HCT116 (cell line): Measurements from ENCODE around the gene TTYH3. TPM values are rescaled to one million over a fixed set of nuclear protein-coding genes. Genes with fewer than 3 reads are reported as not detected.

Experiments used
- ATAC-seq: fragments of 200-7000 bp; cut with Tn5 transposase; 2 replicates; pipeline ENCODE4 v1.9.1; 2020; ENCODE audit warnings: mild to moderate bottlenecking, moderate library complexity
- BruUV-seq: library from RNA; stranded (reverse); fragments of 400-500 nt; replicated peaks from 2 replicates; lab custom pipeline; 2021; lab: Mats Ljungman, UMichigan
- CTCF ChIA-PET: fragments of 300-600 bp; sonication (Branson Sonifier 250); formaldehyde crosslinking; loops from one replicate; lab custom pipeline; 2021; ENCODE audit warnings: antibody characterized with exemption; lab: Charles Lee
- POLR2A ChIA-PET: fragments of 300-600, 350-600 bp; sonication (Branson Sonifier 250); formaldehyde crosslinking; loops from one replicate; lab custom pipeline; 2021; ENCODE audit warnings: antibody characterized with exemption; lab: Charles Lee
- RAD21 ChIA-PET, 2 experiments: fragments of 300-600 bp; sonication (Branson Sonifier 250); formaldehyde crosslinking; loops; one replicate each; lab custom pipeline; 2023; ENCODE audit warnings: low total read pairs in 2 of 2; ENCODE audit not compliant: uncharacterized antibody in 2 of 2, unreplicated experiment in 2 of 2, low non-redundant PET in 1 of 2; lab: Charles Lee
- DNase-seq: peaks from one replicate; pipeline ENCODE4 v3.0.0-alpha.2; 2010; ENCODE audit warnings: low read depth, low spot score
- H2AFZ ChIP-seq: fragments of 200-600 bp; shearing (Covaris generic), sonication (generic); 2 replicates; pipeline ENCODE4 v1.6.1; 2017; ENCODE audit warnings: low read depth, mixed run types, mixed read lengths, antibody characterized with exemption, low read length; ENCODE audit not compliant: poor library complexity, severe bottlenecking
- H3K27ac ChIP-seq: 2 replicates; pipeline ENCODE4 v1.5.1; 2012; ENCODE audit warnings: low read depth, low read length
- H3K27me3 ChIP-seq: fragments of 200-600 bp; sonication (generic); 2 replicates; pipeline ENCODE4 v1.6.1; 2016; ENCODE audit warnings: mixed run types, low read length, mixed read lengths; ENCODE audit not compliant: insufficient read depth
- H3K36me3 ChIP-seq, 2 experiments: fragments of 200-500 bp in 1 of 2; fragments of 200-600 bp in 1 of 2; sonication (Bioruptor generic) in 1 of 2; sonication (generic) in 1 of 2; 2 replicates each; pipeline versions ENCODE4 v1.5.1 to v1.6.1; 2014 to 2016; ENCODE audit warnings: low read length in 2 of 2, inconsistent platforms in 1 of 2, mixed read lengths in 1 of 2, mixed run types in 1 of 2; ENCODE audit not compliant: insufficient read depth in 2 of 2, control insufficient read depth in 1 of 2
- H3K4me1 ChIP-seq, 2 experiments: fragments of 200-600 bp in 1 of 2; sonication (generic) in 1 of 2; 2 replicates each; pipeline versions ENCODE4 v1.5.1 to v1.6.1; 2012 to 2017; ENCODE audit warnings: low read length in 2 of 2, inconsistent platforms in 1 of 2, mild to moderate bottlenecking in 1 of 2, mixed read lengths in 1 of 2, mixed run types in 1 of 2, moderate library complexity in 1 of 2; ENCODE audit not compliant: insufficient read depth in 2 of 2, control insufficient read depth in 1 of 2
- H3K4me2 ChIP-seq: fragments of 200-600 bp; sonication (generic); 2 replicates; pipeline ENCODE4 v1.6.1; 2017; ENCODE audit warnings: mixed run types, low read length, mixed read lengths
- H3K4me3 ChIP-seq, 2 experiments: fragments of 200-600 bp in 1 of 2; sonication (generic) in 1 of 2; replicated peaks in 1 of 2; 2 replicates each; pipeline ENCODE4 v1.5.1; 2011 to 2016; ENCODE audit warnings: low read length in 2 of 2, control low read depth in 1 of 2, low read depth in 1 of 2, mild to moderate bottlenecking in 1 of 2, mixed read lengths in 1 of 2, mixed run types in 1 of 2
- H3K79me2 ChIP-seq: fragments of 200-600 bp; sonication (generic); 2 replicates; pipeline ENCODE4 v1.6.1; 2017; ENCODE audit warnings: mild to moderate bottlenecking, mixed run types, low read length, moderate library complexity, mixed read lengths; ENCODE audit not compliant: insufficient read depth
- H3K9ac ChIP-seq: fragments of 200-600 bp; sonication (generic); 2 replicates; pipeline ENCODE4 v1.6.1; 2016; ENCODE audit warnings: low read length, mixed read lengths
- H3K9me2 ChIP-seq: fragments of 200-600 bp; sonication (generic), shearing (Covaris generic); 2 replicates; pipeline ENCODE4 v1.6.1; 2017; ENCODE audit warnings: mixed run types, mild to moderate bottlenecking, moderate library complexity; ENCODE audit not compliant: insufficient read depth
- H3K9me3 ChIP-seq, 2 experiments: fragments of 200-500 bp in 1 of 2; fragments of 200-600 bp in 1 of 2; sonication (Bioruptor generic) in 1 of 2; sonication (generic) in 1 of 2; 2 replicates each; pipeline ENCODE4 v1.6.1; 2014 to 2017; ENCODE audit warnings: low read length in 2 of 2, mixed read lengths in 2 of 2, inconsistent platforms in 1 of 2, low read depth in 1 of 2, mild to moderate bottlenecking in 1 of 2, mixed run types in 1 of 2, moderate library complexity in 1 of 2; ENCODE audit not compliant: control insufficient read depth in 1 of 2, insufficient read depth in 1 of 2
- H4K20me1 ChIP-seq: fragments of 200-600 bp; sonication (generic), shearing (Covaris generic); 2 replicates; pipeline ENCODE4 v1.6.1; 2017; ENCODE audit warnings: mixed run types, mild to moderate bottlenecking, moderate library complexity; ENCODE audit not compliant: insufficient read depth
- EGR1 ChIP-seq: IDR thresholded peaks from 2 replicates; pipeline ENCODE4 v1.6.1; 2012; ENCODE audit warnings: low read depth
- ELF1 ChIP-seq: IDR thresholded peaks from 2 replicates; pipeline ENCODE4 v1.6.1; 2012; ENCODE audit warnings: low read depth, borderline replicate concordance
- EZH2phosphoT487 ChIP-seq: fragments of 200-600 bp; IDR thresholded peaks from 2 replicates; pipeline ENCODE4 v1.6.1; 2018; ENCODE audit warnings: antibody characterized with exemption, borderline replicate concordance
- JUND ChIP-seq: IDR thresholded peaks from 2 replicates; pipeline ENCODE4 v1.6.1; 2012
- TCF7L2 ChIP-seq: IDR thresholded peaks from 2 replicates; pipeline ENCODE4 v1.7.0; 2011; ENCODE audit warnings: borderline replicate concordance, inconsistent platforms; ENCODE audit not compliant: insufficient read depth, insufficient read length; ENCODE audit errors: extremely low read depth
- ZFX ChIP-seq: fragments of 450-650 bp; IDR thresholded peaks from 2 replicates; pipeline ENCODE4 v1.6.1; 2017
- ZNF274 ChIP-seq: fragments of 200-500 bp; sonication (Bioruptor generic); IDR thresholded peaks from 2 replicates; pipeline ENCODE4 v1.6.1; 2014; ENCODE audit warnings: mild to moderate bottlenecking, low read depth, low read length, inconsistent platforms
- intact Hi-C: fragments of 100-400 bp; cut with micrococcal nuclease; formaldehyde crosslinking; loops from 2 replicates; pipeline ENCODE4 v1.10.0; 2022
- total RNA-seq: library from RNA; stranded (reverse); gene quantifications from one replicate; pipeline ENCODE4 v1.2.1, GENCODE V29; 2021; ENCODE audit not compliant: unreplicated experiment
- TF ChIP-seq, protein P1 (sequence below): IDR thresholded peaks from 2 replicates; pipeline ENCODE4 v1.6.1; 2012
- TF ChIP-seq, protein P2 (sequence below): IDR thresholded peaks from 2 replicates; pipeline ENCODE4 v1.6.1; 2012; ENCODE audit warnings: low read depth

The TTYH3 gene
- total RNA-seq, 1 experiment from 2014 or later, result 40.3 TPM

DNA sequence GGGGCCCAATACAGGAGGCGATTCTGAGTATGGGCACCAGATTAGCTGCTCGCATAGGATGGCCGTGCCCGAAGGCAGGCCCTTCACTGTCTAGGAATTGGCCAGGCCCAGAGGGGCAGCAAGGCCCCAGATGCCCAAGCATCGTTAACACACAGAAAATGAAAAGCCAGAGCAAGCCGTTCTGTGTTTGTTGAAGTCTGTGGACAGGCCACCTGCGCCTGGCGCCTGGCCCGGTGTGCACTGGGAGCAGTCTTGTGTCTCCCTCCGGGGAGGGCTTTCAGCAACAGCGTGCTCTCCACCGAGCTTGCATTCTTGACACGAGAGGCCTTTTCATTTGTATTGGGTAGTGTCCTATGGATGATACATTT lies 34.5 kb upstream of the TTYH3 start:
- ChIA-PET CTCF (no interaction called here), POLR2A (no interaction called here), RAD21 (no interaction called here)
- intact Hi-C loops, result no loop called here
- Histone ChIP-seq H3K4me2 (no peak overlapping the region), H3K4me1 (no peaks in the 10 kb centered on the region), H3K4me3 (no peak overlapping the region), H4K20me1 (no peaks in the 10 kb centered on the region), H3K79me2 (no peaks in the 10 kb centered on the region), H3K27ac (no peak overlapping the region), H3K9me3 (no peaks in the 10 kb centered on the region), H3K9ac (no peak overlapping the region), H3K36me3 (peaks cover 6 to 8% of the 10 kb centered on the region in 2 experiments; a peak in 2 of 4 replicates), H3K27me3 (no peaks in the 10 kb centered on the region), H3K9me2 (no peaks in the 10 kb centered on the region), H2AFZ (no peak overlapping the region)
- no TSS peak for BruUV-seq
- DNase-seq (no peak), ATAC-seq (no peak)
- TF ChIP-seq, protein P1, sequence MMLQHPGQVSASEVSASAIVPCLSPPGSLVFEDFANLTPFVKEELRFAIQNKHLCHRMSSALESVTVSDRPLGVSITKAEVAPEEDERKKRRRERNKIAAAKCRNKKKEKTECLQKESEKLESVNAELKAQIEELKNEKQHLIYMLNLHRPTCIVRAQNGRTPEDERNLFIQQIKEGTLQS, result no peak
- TF ChIP-seq TCF7L2 (no peak), EZH2phosphoT487 (no peak), JUND (no peak), ELF1 (no peak), EGR1 (no peak), ZNF274 (no peak)

DNA sequence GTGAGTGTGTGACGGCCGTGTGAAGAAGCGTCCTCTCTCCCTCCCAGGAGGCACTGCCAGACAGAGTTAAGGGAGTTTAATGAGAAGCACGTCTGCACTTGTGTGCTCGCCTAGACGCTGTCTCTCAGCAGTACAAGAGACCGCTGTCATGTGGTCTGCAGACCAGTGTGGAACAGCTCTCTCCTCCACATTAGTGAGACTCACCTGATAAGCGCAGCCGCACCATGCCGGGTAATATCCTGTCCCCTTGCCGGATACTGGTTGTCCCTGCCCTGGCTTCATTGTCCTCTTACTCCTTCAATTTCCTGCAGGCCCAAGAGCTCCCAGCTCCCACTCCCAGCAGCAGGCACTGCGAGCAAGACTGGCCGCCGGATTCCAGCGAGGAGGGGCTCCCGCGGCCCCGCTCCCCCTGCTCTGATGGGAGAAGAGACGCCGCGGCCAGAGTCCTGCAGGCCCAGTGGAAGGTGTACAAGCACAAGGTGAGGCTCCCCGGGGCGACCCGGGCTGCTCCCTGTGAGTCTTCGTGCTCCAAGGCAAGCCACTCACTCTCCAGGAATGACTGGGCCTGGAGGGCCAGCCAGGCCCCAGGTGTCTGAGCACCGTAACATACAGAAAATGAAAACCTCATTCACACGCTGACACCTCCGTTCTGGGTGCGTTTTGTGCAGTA lies 33.5 kb upstream of the TTYH3 start:
- ATAC-seq, result no peak
- ChIA-PET POLR2A (no interaction called here), CTCF (no interaction called here)

More for the DNA sequence above, 33.5 kb upstream of the TTYH3 start:
- Histone ChIP-seq H3K9me2 (no peaks in the 10 kb centered on the region), H3K79me2 (no peaks in the 10 kb centered on the region), H2AFZ (no peak overlapping the region), H3K27me3 (no peaks in the 10 kb centered on the region), H3K27ac (no peak overlapping the region), H3K4me3 (no peak overlapping the region), H3K36me3 (peaks cover 6 to 8% of the 10 kb centered on the region in 2 experiments; a peak in 2 of 4 replicates), H3K4me1 (no peaks in the 10 kb centered on the region), H3K9ac (no peak overlapping the region), H4K20me1 (no peaks in the 10 kb centered on the region), H3K4me2 (no peak overlapping the region), H3K9me3 (no peaks in the 10 kb centered on the region)
- BruUV-seq, result no TSS peak
- TF ChIP-seq ZFX, result no peak
- TF ChIP-seq, protein P2, sequence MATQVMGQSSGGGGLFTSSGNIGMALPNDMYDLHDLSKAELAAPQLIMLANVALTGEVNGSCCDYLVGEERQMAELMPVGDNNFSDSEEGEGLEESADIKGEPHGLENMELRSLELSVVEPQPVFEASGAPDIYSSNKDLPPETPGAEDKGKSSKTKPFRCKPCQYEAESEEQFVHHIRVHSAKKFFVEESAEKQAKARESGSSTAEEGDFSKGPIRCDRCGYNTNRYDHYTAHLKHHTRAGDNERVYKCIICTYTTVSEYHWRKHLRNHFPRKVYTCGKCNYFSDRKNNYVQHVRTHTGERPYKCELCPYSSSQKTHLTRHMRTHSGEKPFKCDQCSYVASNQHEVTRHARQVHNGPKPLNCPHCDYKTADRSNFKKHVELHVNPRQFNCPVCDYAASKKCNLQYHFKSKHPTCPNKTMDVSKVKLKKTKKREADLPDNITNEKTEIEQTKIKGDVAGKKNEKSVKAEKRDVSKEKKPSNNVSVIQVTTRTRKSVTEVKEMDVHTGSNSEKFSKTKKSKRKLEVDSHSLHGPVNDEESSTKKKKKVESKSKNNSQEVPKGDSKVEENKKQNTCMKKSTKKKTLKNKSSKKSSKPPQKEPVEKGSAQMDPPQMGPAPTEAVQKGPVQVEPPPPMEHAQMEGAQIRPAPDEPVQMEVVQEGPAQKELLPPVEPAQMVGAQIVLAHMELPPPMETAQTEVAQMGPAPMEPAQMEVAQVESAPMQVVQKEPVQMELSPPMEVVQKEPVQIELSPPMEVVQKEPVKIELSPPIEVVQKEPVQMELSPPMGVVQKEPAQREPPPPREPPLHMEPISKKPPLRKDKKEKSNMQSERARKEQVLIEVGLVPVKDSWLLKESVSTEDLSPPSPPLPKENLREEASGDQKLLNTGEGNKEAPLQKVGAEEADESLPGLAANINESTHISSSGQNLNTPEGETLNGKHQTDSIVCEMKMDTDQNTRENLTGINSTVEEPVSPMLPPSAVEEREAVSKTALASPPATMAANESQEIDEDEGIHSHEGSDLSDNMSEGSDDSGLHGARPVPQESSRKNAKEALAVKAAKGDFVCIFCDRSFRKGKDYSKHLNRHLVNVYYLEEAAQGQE, result no peak
- no peak for DNase-seq
- RAD21 ChIA-PET, result no interaction called here
- intact Hi-C loops, result no loop called here
